Left hindlimb (tissue), 1 donor: ENCODE measurements around the gene KLHL29.

Experiments used
- DNase-seq: peaks from one replicate; pipeline ENCODE4 v3.0.0-alpha.2; 2018

KLHL29 gene

DNA sequence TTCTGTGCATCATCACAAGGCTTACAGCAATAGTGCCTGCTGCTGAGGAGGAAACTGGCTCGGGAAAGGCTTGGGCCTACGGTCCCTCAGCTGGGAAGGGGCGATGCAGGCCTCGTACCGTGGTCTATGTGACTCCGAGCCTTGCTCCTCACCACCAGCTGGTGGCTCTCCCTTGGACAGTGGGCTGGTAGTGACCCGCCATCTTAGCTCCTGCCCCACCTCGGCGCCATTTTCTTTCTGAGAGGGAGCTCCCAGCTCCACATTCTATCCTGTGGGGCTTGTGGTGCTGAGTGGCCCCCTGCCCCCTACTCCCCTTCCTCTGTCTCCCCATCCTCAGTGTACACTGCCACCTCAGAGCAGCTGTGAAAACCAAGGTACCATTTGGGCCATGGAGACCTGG lies 255.7 kb downstream of the KLHL29 start:
- no peak for DNase-seq

DNA sequence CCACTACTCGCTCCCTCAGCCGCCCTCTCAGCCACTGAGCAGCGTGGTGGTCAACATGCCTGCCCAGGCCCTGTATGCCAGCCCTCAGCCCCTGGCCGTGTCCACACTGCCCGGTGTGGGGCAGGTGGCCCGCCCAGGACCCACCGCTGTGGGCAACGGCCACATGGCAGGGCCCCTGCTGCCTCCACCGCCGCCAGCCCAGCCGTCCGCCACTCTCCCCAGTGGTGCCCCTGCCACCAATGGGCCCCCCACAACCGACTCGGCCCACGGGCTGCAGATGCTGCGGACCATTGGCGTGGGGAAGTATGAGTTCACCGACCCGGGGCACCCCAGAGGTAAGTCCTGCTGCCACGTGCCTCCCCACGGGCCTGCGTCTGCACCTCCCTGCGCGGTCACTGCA lies 257.5 kb downstream of the KLHL29 start:
- no peak for DNase-seq

DNA sequence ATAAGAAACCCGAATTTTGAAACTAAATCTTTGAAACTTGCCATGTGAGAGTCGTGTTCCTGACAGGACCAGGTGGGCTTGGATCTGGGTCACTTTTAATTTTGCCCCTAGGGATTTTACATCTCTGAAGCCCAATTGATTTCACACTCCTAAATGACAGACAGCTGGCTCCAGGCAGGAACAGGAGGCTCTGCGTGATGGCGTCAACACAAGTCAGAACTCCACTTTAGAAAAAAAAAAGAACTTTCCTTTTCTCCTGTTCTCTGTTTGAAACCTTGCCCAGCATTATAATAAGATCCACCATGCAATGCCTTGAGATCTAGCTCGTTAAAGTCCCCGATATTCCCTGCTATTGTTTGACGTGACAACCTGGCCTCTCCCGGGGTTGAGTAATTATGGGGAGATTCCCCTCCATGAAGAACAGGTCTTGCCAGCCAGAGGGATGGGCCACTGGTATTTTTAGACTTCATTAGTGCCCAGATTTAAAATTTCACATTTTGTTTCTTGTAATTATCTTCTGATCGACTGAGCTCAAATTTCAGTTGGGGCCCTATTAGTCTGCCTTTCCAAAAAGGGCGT lies 260.3 kb downstream of the KLHL29 start:
- DNase-seq: no peak

DNA sequence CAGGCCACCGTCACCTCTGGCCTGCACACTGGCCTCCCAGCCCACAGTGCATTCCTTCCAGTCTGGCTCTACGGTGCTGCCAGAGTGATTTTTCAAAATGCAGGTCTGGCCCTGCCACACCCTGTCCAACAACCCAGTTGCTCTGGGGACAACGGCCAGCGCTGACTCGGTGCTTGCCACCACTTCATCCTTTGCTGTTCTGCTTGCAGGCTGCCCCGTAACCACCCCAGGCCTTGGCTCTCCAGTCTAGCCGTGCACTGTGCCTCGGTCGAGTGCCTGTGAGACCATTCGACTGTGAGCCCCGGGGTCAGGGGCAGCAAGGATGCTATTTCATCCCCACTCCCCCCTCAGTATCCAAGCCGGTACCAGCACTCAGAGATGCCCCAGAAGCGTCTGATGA lies 262.6 kb downstream of the KLHL29 start:
- DNase-seq: no peak

DNA sequence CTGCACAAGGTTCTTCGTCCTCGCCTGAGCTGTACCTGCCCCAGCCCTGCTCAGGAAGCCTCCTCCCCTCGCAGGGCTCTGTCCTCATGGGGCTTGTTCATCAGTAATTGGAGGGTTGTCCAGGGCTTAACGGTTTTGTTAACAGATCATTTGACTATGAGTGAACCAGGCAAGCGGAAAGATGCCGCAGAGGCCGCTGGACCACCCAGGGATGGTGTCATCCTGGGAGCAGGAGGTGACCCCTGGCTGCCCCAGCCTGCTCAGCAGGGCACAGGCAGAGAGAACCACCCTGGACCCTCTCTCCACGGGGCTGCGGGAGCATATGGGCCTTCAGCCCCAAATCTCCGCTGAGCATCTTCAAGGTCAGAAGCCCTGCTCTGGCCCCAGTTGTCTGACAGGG lies 264.3 kb downstream of the KLHL29 start:
- no peak for DNase-seq

DNA sequence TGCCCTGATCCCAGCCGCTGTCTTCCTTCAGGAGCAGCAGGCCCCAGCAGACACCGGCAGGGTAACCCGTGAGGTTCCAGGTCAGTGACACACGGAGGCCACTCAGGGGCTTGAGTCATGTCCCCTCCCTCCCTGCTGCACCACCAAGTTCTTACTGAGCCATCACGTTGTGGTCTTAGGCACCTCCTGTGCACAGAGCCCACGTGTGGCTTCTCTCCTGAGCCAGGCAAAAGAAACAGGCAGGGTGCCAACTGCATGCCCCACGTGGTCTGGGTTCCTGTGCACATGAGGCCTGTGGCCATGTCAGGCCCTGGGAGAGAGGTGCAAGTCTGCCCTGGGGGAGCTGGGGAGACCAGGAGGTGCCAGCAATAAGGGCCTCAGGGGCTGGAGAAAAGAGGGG lies 264.8 kb downstream of the KLHL29 start:
- no peak for DNase-seq

DNA sequence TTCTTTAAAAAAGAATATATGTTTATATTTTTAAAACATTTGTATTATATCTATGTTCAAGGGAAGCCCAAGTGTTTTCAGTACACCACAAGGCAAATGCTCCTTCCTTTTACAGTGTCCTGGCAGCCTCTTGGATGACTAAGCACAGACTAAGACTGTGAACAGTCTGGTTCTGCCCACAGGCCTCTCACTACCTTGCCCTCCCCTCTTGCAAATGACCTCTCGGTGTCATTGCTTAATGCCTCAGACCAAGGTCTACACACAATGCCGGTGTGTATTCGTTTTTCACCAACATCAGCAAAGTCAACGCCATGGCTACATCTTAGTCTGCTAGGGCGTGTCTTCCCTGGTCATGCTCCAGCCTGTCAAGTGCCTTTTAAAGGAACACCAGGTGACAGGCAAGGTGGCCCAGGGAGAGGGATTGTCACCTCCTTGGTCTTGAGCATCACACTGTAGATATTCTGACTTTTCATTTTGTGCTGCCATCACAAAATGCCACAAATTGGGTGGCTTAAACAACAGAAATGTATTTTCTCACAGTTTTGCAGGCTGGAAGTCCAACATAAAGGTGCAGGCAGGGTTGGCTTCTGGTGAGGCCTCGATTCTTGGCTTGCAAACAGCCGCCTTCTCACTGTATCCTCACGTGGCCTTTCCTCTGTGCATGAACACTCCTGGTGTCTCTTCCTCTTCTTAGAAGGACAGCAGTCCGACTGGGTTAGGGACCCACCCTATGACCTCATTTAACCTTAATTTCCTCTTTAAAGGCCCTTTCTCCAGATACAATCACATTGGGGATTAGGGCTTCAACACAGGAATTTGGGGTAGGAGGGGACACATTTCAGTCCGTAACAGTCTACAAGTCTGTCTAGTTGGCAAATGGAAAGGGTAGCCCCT lies 266.5 kb downstream of the KLHL29 start:
- no peak for DNase-seq

DNA sequence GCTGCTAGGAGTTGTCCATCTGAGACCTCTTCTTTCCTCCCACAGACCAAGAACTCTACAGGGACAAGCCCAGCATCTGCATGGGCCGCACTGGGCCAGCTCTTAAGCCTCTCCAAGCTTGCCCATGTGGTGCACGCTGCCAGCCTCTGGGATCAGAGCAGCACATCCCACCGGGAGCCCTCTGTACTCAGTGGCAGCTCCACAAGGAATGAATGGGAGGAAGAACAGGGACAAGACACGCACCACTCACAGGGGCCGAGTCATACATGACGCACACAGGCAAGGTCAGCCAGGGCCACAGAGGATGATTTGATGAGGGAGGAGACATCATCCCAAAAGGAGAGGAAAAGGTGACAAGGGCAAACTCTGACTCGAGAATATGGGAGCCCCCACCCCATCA lies 268.3 kb downstream of the KLHL29 start:
- no peak for DNase-seq

DNA sequence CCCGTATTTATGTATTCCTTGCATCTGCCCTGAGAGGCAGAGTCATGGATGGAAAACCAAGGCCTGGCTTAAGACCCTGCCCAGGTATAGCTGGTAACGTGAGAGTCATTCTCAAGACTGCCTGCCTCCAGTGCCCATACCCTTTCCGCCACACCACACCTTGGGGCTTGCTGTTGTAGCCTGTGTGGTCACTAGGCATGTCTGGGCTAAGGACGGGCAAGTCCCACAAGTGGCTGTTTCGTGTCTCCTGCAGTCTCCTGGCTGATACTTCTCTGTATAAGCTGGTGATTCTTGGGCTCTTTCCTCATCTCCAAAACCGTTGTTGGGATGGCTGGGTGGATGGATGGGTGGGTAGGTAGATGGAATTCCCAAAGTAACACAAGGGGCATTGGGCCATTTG lies 269.8 kb downstream of the KLHL29 start:
- no peak for DNase-seq

DNA sequence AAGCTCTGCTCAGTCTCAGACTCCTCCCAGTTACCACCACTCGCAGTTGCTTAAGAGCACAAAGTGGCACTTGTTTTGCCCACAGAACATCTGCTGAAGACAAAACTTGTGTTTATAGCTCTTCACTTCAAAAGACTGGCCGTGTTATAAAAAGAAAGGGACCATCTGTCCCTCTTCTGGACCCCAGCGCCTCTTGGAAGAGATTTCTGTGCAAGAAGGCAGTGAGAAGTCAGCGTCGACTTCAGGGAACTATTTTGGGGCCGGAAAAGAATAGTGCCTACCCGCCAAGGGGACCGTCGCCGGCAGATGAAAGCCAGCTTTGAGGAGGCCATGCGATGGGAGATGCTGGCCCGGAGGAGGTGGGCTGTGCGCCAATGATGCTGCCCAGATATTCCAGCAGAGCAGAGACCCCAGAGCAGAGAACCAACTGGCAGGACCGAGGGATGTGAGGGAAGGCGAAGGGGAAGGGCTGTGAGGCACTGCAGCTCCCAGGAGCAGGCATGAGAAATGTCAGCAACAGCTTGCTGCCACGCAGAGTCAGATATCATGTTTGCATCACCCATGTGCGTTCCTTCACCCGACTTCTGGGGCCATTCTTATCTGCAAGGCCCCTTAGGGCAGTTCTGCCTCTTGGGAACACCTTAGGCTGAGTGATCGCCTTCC lies 271.1 kb downstream of the KLHL29 start:
- DNase-seq: no peak

DNA sequence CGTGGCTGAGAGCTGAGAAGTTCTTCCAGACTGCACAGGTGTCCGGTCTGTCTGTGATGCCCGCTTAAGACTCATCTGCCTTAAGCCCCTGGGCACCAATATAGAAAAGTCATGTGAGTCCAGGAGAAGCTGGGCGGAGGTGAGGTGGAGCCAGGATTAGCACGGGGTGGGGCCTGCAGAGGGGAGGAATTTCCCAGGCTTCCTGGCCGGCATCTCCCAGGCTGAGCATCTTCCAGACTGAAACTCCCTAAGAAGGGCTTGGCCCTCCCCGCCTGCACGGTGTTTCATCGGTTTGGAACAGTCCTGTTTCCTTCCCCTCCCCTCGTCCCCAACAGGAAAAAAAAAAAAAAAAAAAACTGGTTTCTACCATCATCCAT lies 271.6 kb downstream of the KLHL29 start:
- DNase-seq: no peak

DNA sequence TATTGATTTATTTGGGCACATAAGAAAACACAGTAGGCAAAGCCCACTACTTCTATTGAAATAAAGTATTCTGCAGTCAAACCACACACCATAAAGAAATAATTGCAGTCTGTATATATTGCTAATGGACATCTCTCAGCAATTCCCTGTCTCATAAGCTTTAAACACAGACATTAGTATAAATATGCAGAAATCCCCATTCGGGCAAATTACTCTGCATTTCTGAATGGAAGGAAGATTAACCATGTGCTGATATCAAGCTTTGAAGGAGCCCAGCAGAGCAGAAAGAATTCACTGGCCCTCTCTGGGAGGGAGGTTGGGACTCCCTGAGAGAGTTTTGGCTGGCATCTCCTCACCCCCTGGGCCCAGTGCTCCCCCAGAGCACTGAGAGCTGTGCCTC lies 272.4 kb downstream of the KLHL29 start:
- DNase-seq: no peak

DNA sequence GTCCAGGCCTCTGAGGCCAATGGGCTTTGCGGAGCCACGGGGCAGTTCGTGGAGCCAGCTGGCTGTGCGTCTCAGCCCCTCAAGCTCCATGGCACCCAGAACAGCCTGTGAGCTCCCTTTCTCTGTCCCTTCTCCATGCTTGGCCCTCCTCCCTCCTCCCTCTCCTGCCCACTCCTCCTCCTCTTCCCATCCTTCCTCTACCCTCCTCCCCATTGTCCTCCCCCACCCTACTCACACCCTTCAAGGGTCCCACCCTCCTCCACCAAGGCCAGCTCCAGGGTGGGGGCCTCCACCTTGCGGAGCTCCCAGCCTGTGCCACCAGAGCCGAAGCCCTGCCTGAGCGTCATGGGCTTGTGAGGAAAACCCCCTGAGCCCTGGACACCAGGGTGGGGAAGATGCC lies 273.0 kb downstream of the KLHL29 start:
- no peak for DNase-seq

DNA sequence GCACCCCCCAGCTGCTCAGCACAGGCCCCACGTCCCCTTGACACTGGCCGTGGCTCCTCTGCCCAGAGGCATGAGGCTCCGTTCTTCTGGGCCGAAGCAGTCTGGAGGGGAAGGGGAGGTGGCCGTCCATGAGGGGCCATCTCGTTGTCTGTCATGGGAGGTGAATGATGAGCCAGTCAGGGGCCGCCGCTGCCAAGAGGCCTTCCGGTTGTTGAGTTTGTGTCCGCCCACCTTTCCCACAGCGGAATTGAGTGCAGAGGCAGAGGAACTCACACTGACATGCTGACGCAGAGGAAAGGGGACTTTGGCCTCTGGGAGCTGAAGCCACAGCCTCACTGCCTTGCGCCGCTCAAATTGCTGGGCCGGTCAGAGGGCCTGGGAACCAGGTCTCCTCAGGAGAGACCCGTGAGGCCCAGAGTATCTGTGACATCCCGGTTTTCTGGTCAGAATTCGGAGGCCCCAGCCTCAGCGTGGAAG lies 273.5 kb downstream of the KLHL29 start:
- no peak for DNase-seq

DNA sequence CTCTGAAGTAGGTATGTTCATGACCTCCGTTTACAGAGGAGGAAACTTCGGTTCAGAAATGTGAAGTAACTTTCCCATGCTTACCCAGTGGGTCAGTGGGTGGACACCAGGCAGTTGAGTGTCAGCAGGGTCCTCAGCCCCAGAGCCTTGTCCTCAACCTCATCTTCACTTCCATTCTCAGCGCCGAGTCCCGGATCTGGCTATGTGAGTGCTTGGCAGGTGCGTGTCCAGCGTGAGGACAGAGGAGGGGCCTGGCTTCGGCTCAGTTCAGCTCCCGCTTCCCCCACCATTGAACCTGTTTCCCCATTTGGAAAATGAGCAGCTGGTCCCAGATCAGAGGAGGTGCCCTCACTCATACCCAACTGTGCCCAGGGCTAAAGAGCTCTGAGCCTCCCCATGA lies 274.3 kb downstream of the KLHL29 start:
- DNase-seq: no peak

DNA sequence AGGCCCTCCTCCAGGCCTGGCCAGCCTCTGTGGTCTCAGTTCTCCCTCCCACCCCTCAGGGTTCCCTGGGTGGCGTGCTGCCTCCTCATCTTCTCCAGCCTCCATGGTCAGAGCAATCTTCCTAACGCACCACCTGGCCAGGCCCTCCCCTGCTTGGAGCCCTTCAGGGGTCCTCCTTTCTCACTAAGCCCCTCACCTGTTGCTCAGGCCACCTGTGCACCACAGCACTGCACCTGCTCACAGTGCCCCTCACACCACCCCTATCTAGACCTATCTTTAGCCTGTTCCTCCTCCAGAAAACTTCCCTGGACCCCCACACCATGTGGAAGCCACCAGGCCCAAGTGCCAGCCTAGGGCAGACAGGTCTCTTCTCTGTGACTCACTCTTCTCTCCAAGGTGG lies 274.8 kb downstream of the KLHL29 start:
- DNase-seq: no peak

DNA sequence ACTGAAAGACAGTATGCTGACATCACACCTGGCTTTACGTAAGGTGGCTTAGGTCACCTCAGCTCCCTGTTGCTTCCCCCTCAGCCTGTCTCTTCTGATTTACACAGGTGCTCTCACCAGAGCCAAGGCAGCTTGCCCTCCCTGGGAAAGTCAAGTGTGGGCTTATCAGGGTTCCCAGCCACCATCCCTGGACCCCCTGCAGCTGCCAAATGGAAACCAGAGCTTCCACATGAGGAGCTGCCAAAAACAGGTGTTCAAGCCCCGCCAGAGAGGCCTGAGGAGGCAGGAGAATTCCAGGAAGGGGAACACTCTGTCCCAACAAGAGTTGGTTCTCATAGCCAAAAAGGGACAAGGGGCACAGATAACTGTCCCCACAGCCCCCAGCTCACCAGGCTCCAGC lies 275.3 kb downstream of the KLHL29 start:
- no peak for DNase-seq

DNA sequence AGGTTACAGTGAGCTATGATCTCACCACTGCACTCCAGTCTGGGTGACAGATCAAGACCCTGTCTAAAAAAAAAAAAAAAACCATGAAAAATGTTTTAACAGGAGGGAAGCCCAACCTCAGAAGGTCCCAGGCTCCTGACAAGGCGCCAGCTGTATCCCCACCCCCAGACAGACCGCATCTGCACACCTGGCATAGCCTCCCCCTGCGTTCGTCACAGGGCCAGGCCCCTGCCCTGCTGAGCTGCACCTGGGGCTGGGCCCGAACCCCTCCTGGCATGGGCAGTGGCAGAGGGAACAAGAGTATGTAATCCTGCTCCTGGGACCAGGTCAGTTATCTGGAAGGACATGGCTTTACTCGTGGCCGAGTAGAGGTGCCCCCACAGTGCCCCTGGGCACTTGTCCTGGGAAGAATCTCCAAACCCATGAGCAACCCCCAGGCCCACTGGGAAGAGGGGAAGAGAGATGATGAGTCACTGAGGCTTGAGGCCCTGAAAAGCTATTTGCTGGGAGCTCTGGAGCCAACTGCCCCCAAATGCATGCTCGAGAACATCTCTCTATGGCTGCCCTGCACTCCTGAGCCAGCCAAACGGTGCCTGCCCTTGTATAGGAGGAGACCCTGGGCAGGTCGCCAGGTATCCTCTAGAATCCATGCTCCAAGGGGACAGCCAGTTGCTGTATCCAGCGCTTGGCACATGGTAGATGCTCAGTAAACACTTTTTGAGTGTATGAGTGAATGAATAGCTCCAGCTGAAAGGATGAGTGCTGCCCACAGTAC lies 276.5 kb downstream of the KLHL29 start:
- no peak for DNase-seq

DNA sequence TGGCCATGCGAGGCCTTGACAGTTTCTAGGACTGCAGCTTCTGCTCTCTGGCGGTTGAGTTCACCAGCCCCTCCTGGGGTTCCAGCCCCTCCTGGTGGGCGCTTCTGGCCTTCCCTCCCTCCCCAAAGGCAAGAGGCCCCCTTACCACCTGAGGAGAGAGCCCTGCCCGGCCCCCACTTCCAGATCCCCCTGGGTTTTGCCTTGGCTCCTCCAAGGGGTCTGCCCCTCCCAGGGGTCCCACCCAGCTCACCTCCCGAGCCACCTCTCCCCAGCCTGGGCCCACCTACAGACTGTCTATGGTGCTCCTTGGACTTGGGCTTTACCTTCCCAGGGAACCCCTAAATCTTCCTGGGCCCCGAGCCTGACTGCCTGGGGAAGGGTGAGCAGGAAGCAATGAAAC lies 277.5 kb downstream of the KLHL29 start:
- no peak for DNase-seq

DNA sequence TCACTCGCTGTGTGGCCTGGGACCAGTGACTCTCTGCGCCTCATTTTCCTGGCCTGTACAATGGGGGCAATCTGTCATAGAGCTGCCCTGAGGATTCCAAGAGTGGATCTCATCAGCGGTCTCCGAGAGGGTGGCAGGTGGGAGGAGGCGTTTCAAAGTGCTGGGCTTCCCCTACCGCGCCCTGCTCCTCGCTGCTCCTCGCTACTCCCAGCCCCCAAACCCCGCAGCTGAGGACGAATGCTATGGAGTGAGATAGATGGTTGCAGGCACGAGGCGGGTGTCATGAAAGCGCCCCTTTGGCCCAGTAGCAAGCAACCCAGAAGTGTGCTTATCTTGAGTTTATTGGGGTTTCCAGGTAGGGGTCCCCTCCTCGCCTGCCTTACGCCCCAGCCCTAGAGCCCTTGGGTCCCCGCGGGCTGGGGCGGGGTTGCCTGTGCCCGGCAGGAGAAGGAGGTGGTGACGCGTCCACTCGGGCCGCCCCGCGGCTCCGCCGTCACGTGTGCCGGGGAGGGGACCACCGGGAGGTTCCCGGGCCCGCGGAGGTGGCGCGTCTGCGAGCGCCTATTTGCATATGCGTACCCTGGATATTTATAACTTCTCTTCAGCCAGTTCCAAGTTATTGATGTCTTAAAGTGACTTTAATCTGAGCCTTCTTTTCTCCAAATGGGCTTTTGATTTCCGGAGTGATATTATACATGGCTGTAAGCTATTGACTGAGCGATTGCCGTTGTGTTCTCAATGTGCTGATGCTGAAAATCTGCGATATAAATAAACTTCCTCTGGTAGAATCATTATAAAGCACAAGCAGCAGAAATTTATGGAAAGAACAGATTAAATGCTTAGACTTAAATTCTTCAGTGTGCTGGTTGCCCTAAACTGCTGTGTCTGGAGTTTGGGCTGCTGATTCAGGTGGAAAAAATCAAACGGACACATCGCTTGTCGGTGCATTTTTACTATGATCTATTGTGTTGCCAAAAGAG lies 278.3 kb downstream of the KLHL29 start:
- peak; percentile 77 for DNase-seq

DNA sequence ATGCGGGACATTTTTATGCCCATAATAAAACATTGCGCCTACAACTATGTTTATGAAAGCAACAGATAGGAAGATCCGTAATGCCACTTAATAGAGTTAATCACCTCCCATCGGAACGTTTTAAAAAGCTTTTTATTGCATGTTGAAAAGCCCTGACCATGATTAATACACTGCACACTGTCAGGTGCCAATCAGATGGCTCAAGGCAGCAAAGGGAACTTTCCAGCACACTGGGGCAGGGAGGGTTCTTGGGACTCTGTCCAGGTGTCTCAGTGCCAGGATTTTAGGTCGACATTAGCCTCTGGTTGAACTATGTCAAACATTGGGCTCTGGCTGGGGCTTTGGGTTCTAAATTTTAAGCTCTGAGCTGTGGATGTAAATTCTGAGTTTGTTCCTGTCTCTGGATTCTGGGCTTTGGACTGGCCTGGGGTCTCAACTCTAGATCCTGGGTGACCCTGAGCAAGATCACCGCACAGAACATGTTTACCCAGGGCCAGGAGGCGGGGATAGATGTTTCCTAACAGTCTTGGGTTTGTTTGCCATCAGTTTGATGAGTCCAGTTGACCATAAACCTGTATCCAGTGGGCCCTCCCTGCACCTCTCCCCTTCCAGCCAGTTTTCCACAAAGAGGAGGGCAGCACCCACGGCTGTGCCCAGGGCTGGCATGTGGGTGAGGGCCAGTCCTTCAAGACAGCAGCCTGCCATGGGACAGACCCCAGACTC lies 279.2 kb downstream of the KLHL29 start:
- no peak for DNase-seq
